Fibroblast of pulmonary artery (primary cell): Measurements from ENCODE around the gene SAMD9L.
"Not testable (repeated sequence)": the region's sequence is repeated elsewhere in the genome, so short reads cannot be mapped to it uniquely, and the experiment has no call there.

Experiments
- DNase-seq: peaks from one replicate; pipeline ENCODE4 v3.0.0-alpha.2; 2010; ENCODE audit warnings: low read depth
- H3K4me3 ChIP-seq: replicated peaks from 2 replicates; pipeline ENCODE4 v1.5.1; 2011; ENCODE audit warnings: low read depth, mild to moderate bottlenecking, control low read depth, low read length, moderate library complexity
- TF ChIP-seq, protein P1 (sequence below): IDR thresholded peaks from 2 replicates; pipeline ENCODE4 v1.5.1; 2011; ENCODE audit warnings: mild to moderate bottlenecking, control low read depth, low read length, inconsistent platforms; ENCODE audit errors: missing control alignments

The SAMD9L gene

DNA sequence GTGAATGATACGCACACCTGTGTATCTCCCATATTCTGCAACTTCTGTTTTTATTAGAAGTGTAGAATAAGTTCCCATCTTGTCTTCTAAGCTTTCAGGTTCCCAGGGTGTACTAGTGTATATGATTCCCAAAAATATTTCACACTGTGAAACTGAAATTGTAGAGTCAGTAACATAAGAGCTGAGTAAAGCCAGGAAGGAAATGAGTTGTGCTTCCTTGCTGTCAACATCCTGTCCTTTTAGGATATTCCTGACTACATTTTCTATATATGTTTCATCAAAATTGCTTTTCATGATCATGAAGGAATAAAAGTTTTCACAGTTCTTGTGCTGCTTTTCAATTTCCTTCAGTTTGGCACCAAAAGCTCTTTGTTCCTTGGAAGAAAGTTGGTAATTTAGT is 15.2 kb downstream of the SAMD9L start:
- no peak for DNase-seq
- H3K4me3 ChIP-seq: no peak overlapping the region
- TF ChIP-seq, protein P1, sequence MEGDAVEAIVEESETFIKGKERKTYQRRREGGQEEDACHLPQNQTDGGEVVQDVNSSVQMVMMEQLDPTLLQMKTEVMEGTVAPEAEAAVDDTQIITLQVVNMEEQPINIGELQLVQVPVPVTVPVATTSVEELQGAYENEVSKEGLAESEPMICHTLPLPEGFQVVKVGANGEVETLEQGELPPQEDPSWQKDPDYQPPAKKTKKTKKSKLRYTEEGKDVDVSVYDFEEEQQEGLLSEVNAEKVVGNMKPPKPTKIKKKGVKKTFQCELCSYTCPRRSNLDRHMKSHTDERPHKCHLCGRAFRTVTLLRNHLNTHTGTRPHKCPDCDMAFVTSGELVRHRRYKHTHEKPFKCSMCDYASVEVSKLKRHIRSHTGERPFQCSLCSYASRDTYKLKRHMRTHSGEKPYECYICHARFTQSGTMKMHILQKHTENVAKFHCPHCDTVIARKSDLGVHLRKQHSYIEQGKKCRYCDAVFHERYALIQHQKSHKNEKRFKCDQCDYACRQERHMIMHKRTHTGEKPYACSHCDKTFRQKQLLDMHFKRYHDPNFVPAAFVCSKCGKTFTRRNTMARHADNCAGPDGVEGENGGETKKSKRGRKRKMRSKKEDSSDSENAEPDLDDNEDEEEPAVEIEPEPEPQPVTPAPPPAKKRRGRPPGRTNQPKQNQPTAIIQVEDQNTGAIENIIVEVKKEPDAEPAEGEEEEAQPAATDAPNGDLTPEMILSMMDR: no peak

DNA sequence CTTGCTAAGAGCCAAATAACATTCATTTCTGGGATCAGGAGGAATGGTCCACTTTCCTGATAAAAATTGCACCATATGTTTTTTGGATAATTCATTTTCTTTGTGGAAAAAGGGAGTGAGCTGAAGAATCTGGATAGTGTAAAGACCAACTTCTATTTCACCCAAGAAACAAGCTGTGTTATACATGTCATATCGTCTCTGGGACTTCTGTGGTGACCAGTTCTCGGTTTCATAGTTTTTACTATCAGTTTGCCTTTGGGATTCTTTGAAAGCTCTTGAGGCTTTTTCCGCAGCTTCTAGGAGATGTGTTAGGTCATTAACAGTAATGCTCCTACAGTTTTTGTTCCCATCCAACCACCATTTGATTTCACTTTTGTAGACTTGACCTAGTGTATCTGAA is 16.0 kb downstream of the SAMD9L start:
- DNase-seq: no peak
- no peak overlapping the region for H3K4me3 ChIP-seq
- TF ChIP-seq, protein P1: no peak

DNA sequence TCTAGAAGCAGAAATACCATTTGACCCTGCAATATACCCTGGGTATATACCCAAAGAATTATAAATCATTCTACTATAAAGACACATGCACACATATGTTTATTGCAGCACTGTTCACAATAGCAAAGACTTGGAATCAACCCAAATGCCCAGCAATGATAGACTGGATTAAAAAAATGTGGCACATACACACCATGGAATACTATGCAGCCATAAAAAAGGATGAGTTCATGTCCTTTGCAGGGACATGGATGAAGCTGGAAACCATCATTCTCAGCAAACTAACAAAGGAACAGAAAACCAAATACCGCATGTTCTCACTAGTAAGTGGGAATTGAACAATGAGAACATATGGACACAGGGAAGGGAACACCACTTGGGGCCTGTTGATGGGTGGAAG is 21.2 kb downstream of the SAMD9L start:
- DNase-seq, H3K4me3 ChIP-seq: not testable (repeated sequence)

DNA sequence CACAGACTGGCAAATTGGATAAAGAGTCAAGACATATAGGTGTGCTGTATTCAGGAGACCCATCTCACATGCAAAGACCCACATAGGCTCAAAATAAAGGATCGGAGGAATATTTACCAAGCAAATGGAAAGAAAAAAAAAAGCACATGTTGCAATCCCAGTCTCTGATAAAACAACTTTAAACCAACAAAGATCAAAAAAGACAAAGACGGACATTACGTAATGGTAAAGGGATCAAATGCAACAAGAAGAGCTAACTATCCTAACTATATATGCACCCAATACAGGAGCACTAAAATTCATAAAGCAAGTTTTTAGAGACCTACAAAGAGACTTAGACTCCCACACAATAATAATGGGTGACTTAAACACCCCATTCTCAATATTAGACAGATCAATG is 24.7 kb downstream of the SAMD9L start:
- not testable (repeated sequence) for DNase-seq, H3K4me3 ChIP-seq

DNA sequence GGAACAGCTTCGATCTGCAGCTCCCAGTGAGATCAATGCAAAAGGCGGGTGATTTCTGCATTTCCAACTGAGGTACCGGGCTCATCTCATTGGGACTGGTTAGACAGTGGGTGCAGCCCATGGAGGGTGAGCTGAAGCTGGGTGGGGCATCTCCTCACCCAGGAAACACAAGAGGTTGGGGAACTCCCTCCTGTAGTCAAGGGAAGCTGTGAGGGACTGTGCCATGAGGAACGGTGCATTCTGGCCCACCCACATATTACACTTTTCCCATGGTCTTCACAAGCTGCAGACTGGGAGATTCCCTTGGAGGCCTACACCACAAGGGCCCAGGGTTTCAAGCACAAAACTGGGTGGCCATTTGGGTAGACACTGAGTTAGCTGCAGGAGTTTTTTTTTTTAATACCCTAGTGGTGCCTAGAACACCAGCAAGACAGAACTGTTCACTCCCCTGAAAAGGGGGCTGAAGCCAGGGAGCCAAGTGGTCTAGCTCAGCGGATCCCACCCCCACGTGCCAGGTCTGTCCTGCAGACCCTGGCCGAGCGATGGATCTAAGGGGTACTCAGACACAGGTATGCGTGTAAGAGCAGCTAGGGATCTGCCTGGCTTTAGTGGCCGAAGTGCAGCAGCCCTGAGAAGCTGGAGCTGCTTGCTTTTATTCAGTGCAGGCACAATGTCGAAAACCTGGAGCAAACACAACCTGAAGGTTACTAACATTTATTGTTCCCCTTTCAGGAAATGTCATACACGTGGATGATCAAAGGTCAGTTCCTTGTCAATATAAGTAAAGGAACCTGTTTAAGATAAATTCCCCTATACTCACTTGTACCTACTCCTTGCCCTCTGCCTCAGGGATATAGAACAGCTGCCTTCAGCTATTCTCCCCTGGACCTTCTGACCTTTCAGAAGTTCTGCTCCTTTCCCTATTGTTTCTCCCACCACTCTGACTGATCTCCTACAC is 27.3 kb downstream of the SAMD9L start:
- TF ChIP-seq, protein P1: no peak
- DNase-seq: no peak
- H3K4me3 ChIP-seq: no peak overlapping the region

DNA sequence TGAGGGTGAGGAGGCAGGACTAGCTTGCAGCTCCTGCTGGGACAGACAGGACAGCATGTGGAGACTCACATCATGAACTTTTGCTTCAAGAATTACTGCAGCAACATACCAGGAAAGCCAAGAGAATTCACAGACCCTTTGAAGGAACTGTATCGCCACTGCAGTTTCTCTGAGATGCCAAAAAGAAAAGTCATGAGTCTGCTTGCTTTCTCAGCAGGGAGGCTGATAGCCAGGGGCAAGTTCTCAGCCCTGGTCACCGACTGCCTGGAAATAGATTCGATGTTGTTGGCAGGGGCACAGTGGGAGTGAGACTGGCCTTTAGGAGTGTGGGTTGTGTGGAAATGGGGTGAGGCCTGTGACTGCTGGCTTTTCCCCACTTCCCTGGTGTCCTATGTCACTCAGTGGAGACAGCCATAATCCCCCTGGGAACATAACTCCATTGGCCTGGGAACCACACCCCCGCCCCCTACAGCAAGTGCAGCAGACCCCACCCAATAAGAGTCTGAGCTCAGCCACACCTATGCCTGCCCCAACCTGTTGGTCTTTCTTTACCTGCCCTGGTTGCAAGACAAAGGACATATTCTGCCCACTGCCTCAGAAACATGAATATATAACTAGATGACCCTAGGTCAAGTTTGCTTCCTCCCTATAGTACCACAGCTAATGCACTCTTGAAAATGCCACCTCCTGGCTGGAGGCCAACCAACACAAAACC is 28.8 kb downstream of the SAMD9L start:
- TF ChIP-seq, protein P1: no peak
- no peak for DNase-seq

DNA sequence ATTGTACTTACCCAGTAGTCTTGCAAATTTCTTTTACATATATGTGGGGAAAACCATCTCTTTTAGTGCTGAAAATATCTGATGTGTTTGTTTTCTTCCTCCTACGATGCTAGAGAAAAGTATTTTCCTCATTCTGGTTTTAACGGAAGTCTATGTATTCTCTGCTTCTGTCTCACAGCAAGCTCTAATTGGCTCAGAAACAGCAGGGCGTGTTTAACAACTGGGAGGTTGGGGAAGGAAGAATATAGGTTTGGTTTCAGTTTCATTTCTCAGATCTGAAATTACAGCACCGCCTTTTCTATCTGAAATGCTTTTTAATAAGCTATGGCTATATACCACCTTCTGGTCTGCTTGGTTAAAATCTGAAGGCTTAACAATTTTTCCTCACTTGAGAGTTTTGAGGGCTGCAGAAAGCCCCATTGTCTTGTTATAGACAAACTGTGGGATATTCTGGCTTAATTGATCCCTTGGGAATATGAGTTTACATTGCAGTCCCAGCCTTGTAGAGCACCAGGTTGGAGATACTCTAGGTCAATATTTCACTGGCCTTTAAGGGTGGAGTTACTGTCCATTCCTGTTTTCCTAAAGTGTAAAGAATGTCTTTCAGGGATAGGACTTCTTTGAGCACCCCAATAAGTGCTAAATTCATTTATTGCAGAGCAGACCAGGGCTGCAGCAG is 30.2 kb downstream of the SAMD9L start, which contains the start of gene SAMD9:
SAMD9 (minus strand) TSS at position 128 of the 679 bp plus-strand sequence. CDS start 11,882 bp downstream, outside the sequence.
- peak within 1 kb of the TSS; percentile 60 for H3K4me3 ChIP-seq
- peak; percentile 87 for DNase-seq
- TF ChIP-seq, protein P1: no peak

More for the DNA sequence above, 28.8 kb downstream of the SAMD9L start:
- no peak overlapping the region for H3K4me3 ChIP-seq
